Choroid plexus epithelial cell (primary cell): ENCODE data around the gene TGDS.

Experiments used
- DNase-seq: peaks from one replicate; pipeline ENCODE4 v3.0.0-alpha.2; 2010; ENCODE audit warnings: low read depth
- H3K4me3 ChIP-seq: 2 replicates; pipeline ENCODE4 v1.5.1; 2011; ENCODE audit warnings: low read depth, mild to moderate bottlenecking, control low read depth, low read length, moderate library complexity
- TF ChIP-seq, protein P1 (sequence below): conservative IDR thresholded peaks from 2 replicates; pipeline ENCODE4 v1.5.1; 2011; ENCODE audit warnings: low read depth, mild to moderate bottlenecking, control low read depth, inconsistent platforms, low read length, moderate library complexity

TGDS gene

DNA sequence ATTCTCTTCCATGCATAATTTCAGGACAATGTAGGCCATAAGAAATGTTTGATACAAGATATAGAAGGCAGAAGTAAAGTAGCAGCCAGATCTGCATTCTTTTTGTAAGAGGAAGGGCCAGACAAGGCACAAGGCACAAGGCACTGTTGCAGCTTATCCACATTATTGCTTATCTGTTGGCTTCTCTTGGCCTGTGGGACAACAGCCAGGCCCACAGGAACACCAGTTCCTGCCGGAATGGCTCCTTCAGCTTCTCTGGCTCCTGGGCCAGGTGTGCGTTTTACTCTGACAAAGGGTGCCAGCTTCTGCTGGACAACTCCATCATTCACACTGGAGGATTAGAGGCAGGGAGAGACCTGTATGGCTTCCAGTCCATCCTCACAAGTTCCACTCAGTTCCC is 34.9 kb upstream of the TGDS start:
- DNase-seq, result no peak
- H3K4me3 ChIP-seq, result no peak overlapping the region
- TF ChIP-seq, protein P1, sequence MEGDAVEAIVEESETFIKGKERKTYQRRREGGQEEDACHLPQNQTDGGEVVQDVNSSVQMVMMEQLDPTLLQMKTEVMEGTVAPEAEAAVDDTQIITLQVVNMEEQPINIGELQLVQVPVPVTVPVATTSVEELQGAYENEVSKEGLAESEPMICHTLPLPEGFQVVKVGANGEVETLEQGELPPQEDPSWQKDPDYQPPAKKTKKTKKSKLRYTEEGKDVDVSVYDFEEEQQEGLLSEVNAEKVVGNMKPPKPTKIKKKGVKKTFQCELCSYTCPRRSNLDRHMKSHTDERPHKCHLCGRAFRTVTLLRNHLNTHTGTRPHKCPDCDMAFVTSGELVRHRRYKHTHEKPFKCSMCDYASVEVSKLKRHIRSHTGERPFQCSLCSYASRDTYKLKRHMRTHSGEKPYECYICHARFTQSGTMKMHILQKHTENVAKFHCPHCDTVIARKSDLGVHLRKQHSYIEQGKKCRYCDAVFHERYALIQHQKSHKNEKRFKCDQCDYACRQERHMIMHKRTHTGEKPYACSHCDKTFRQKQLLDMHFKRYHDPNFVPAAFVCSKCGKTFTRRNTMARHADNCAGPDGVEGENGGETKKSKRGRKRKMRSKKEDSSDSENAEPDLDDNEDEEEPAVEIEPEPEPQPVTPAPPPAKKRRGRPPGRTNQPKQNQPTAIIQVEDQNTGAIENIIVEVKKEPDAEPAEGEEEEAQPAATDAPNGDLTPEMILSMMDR, result no peak

DNA sequence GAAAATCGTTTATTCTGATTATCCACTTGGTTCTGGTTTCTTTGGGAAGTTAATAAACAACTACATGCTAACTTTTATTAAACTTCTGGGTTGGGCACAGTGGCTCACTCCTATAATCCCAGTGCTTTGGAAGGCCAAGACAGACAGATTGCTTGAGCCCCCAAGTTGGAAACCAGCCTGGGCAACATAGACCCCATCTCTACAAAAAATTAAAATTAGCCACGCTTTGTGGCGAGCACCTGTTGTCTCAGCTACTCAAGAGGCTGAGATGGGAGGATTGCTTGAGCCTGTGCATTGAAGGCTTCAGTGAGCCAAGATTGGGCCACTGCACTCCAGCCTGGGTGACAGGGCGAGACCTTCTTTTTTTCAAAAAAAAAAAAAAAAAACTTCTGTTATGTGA is 27.4 kb upstream of the TGDS start:
- TF ChIP-seq, protein P1, result no peak
- no peak overlapping the region for H3K4me3 ChIP-seq
- no peak for DNase-seq

DNA sequence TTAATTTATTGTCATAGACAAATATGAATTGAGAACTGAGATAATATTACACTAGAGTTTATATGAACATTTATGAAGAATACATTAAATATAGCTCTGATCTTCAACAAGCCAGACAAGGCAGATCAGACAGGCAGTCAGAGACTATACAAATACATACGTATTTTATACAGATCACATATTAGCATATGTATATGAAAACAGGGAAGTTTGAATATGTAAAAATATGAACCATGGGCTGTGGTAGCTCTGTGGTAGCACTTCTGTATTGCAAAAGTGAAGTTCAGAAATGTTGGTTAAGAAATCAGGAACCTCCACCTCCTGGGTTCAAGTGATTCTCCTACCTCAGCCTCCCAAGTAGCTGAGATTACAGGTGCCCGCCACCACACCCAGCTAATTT is 26.4 kb upstream of the TGDS start:
- no peak overlapping the region for H3K4me3 ChIP-seq
- no peak for DNase-seq
- TF ChIP-seq, protein P1, result no peak

DNA sequence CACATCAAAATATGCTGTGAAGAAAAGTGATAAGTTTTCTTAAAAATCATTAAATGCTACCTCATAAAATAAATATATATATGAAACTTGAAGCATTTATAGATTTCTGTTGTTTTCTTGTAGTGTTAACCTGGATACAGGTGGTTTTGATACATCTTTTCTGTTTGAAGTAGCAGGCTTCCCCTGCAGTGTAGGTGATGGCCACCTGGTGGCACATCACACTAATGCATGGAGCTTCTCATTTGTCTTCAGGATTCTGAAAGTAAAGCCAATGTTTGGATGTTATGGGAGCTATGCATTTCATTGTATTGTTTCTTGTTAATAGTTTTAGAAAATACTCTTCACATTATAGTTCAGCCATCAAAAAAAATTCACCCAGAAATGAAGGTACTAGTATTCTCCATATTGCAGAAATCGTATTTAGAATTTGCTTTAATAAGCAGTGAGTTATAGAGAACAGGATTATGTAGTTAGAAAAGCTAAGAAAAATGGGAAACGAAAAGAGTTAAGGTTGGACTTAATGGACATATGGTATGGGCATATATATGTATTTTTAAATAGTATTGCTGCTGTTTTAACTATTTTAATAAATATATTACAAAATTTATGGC is 24.4 kb upstream of the TGDS start:
- TF ChIP-seq, protein P1, result peak; percentile 85
- peak; percentile 72 for DNase-seq
- H3K4me3 ChIP-seq, result no peak overlapping the region

DNA sequence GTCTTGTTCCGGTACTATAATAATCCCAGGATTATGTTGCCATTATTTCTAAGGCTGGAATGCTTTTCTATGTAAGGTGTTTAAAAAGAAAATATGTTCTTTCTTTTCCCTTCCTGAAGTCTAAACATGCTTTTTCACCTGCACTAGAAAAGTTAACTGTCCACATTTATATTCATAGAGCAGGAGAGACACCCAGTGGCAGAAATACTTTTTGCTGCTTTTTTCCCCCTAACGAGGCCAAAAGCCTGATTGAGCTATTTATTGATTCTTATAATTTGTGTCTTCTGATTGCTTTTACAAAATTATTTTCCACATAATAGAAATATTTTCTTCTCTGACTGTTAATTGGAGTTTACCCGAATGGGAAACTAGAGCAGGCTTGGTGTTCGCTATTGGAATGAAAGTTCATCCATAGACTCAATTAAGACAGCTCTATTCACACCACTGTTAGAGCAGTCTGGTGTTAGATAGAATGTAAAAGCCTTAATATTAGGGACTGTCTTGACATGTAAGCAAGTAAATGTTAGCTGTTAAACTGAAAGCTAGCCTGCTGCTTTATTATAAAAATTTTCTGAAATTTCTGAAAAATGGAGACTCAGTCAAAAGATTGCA is 21.5 kb upstream of the TGDS start:
- TF ChIP-seq, protein P1, result peak; percentile 66
- peak; percentile 48 for DNase-seq
- H3K4me3 ChIP-seq, result no peak overlapping the region

DNA sequence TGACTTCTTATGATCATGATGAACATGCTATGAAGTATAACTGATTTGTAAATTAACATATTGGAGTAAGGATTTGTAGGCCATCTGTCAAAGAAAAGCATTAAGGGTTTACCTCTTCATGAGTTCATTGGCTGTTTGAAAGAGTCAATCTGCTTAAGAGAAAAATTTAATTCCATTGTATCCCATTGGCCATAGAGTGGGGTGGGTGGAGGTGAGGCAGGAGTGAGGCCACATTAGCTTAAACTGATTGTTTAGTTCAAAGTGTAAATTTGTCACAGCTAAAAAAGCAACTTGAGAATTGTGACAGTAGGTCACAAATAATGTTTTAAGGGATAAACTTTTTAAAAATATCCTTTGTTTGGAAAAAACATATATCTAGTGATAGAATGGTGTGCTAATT is 17.1 kb upstream of the TGDS start:
- TF ChIP-seq, protein P1, result no peak
- DNase-seq, result no peak
- no peak overlapping the region for H3K4me3 ChIP-seq

DNA sequence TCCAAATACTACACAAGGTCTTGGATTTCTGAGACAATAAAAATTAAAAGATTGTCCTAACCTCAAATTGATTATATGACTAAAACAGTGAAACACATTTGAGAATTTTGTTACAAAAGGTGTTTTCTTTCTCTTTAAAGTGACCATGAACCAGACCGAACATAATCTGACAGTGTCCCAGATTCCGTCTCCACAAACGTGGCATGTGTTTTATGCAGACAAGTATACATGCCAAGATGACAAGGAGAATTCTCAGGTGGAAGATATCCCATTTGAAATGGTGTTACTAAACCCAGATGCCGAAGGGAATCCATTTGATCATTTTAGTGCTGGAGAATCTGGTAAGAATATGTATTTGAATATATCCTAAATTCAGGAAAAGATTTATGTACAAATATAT is 16.1 kb upstream of the TGDS start:
- no peak for DNase-seq

More for the DNA sequence above, 16.1 kb upstream of the TGDS start:
- no peak overlapping the region for H3K4me3 ChIP-seq
- TF ChIP-seq, protein P1, result no peak
